Astrocyte (in vitro differentiated cells and primary cell): ENCODE measurements around the gene FRG2. TPM values are rescaled to one million over a fixed set of nuclear protein-coding genes. Genes with fewer than 3 reads are reported as not detected.
A peak's percentile ranks its signal among the peaks of the same experiment; 100 is the strongest.
"Not testable (repeated sequence)": the region's sequence is repeated elsewhere in the genome, so short reads cannot be mapped to it uniquely, and the experiment has no call there.

Experiments used
- DNase-seq: peaks from one replicate; pipeline ENCODE4 v3.0.0-alpha.2; 2010; ENCODE audit warnings: low read depth
- FAIRE-seq: peaks from 2 replicates; lab custom pipeline; 2011; peaks lifted over from hg19 to GRCh38; lab: Jason Lieb, UNC
- H2AFZ ChIP-seq: 2 replicates; pipeline ENCODE4 v1.6.0; 2012; ENCODE audit warnings: low read depth, low read length, inconsistent platforms
- H3K27ac ChIP-seq: 2 replicates; pipeline ENCODE4 v1.5.1; 2011; ENCODE audit warnings: low read depth, low read length, inconsistent platforms
- H3K27me3 ChIP-seq: 2 replicates; pipeline ENCODE4 v1.6.0; 2011; ENCODE audit warnings: low read length, inconsistent platforms; ENCODE audit not compliant: insufficient read depth
- H3K36me3 ChIP-seq: 2 replicates; pipeline ENCODE4 v1.5.1; 2011; ENCODE audit warnings: low read length, inconsistent platforms; ENCODE audit not compliant: insufficient read depth
- H3K4me1 ChIP-seq: 2 replicates; pipeline ENCODE4 v1.5.1; 2011; ENCODE audit warnings: low read length, inconsistent platforms; ENCODE audit not compliant: insufficient read depth
- H3K4me2 ChIP-seq: 2 replicates; pipeline ENCODE4 v1.6.0; 2012; ENCODE audit warnings: low read length, inconsistent platforms
- H3K4me3 ChIP-seq: 2 replicates; pipeline ENCODE4 v1.5.1; 2011; ENCODE audit warnings: low read depth, mild to moderate bottlenecking, low read length, inconsistent platforms; ENCODE audit not compliant: insufficient read depth
- H3K79me2 ChIP-seq: 2 replicates; pipeline ENCODE4 v1.6.0; 2012; ENCODE audit warnings: mild to moderate bottlenecking, low read length, inconsistent platforms; ENCODE audit not compliant: insufficient read depth
- H3K9ac ChIP-seq: 2 replicates; pipeline ENCODE4 v1.6.0; 2012; ENCODE audit warnings: mild to moderate bottlenecking, low read length, inconsistent platforms
- H3K9me3 ChIP-seq: 2 replicates; pipeline ENCODE4 v1.5.1; 2012; ENCODE audit warnings: low read depth, mild to moderate bottlenecking, low read length, inconsistent platforms; ENCODE audit not compliant: insufficient read depth
- H4K20me1 ChIP-seq: 2 replicates; pipeline ENCODE4 v1.6.0; 2012; ENCODE audit warnings: low read length, inconsistent platforms; ENCODE audit not compliant: insufficient read depth
- H3K27ac Mint-ChIP-seq: one replicate; pipeline ENCODE4 v1.8.0; 2021; ENCODE audit warnings: mild to moderate bottlenecking, mixed read lengths; ENCODE audit not compliant: unreplicated experiment
- H3K27me3 Mint-ChIP-seq: one replicate; pipeline ENCODE4 v1.8.0; 2021; ENCODE audit warnings: low read depth, mixed read lengths; ENCODE audit not compliant: unreplicated experiment
- H3K36me3 Mint-ChIP-seq: one replicate; pipeline ENCODE4 v1.8.0; 2021; ENCODE audit warnings: low read depth, mixed read lengths; ENCODE audit not compliant: unreplicated experiment
- H3K4me1 Mint-ChIP-seq: one replicate; pipeline ENCODE4 v1.8.0; 2021; ENCODE audit warnings: low read depth, mixed read lengths; ENCODE audit not compliant: unreplicated experiment
- H3K4me3 Mint-ChIP-seq: one replicate; pipeline ENCODE4 v1.8.0; 2021; ENCODE audit warnings: mild to moderate bottlenecking, moderate library complexity, mixed read lengths; ENCODE audit not compliant: unreplicated experiment
- H3K9me3 Mint-ChIP-seq: one replicate; pipeline ENCODE4 v1.8.0; 2021; ENCODE audit warnings: mild to moderate bottlenecking, mixed read lengths; ENCODE audit not compliant: unreplicated experiment
- total RNA-seq: library from RNA; stranded (reverse); gene quantifications from 2 replicates; pipeline ENCODE4 v1.2.1, GENCODE V29; 2021

The FRG2 gene
- total RNA-seq, 1 donor from 2014 or later, result not detected

GRCh38 chr4:190047627-190048026, 20.6 kb upstream of the FRG2 start:
- not testable (repeated sequence) for H3K27me3 ChIP-seq, H3K9ac ChIP-seq, H3K4me1 Mint-ChIP-seq, H3K9me3 Mint-ChIP-seq, H3K36me3 ChIP-seq, H3K27ac Mint-ChIP-seq, H3K9me3 ChIP-seq, H3K79me2 ChIP-seq, H3K27me3 Mint-ChIP-seq, H3K4me1 ChIP-seq, H3K4me3 ChIP-seq, H4K20me1 ChIP-seq, H3K4me3 Mint-ChIP-seq, H3K36me3 Mint-ChIP-seq, H3K27ac ChIP-seq, FAIRE-seq, H3K4me2 ChIP-seq, H2AFZ ChIP-seq, DNase-seq

GRCh38 chr4:190040873-190041272, 13.8 kb upstream of the FRG2 start:
- not testable (repeated sequence) for FAIRE-seq, H3K4me3 Mint-ChIP-seq
- H3K27me3 Mint-ChIP-seq, result peaks cover 14% of the 10 kb centered on the region

GRCh38 chr4:190037704-190038388, 10.8 kb upstream of the FRG2 start:
- H3K4me1 ChIP-seq, H3K9me3 ChIP-seq, H3K4me2 ChIP-seq, H3K4me1 Mint-ChIP-seq, DNase-seq, H3K36me3 ChIP-seq, H3K9me3 Mint-ChIP-seq, H4K20me1 ChIP-seq, H3K27ac ChIP-seq, H2AFZ ChIP-seq, FAIRE-seq, H3K79me2 ChIP-seq, H3K9ac ChIP-seq, H3K27me3 ChIP-seq, H3K27ac Mint-ChIP-seq, H3K4me3 ChIP-seq, H3K36me3 Mint-ChIP-seq: not testable (repeated sequence)
- Mint-ChIP-seq H3K27me3 (peaks cover 31% of the 10 kb centered on the region), H3K4me3 (peak overlapping the region; percentile 45)

More at GRCh38 chr4:190040873-190041272, 13.8 kb upstream of the FRG2 start:
- H3K4me1 ChIP-seq, H3K27ac ChIP-seq, H3K27me3 ChIP-seq, H3K36me3 Mint-ChIP-seq, H3K9ac ChIP-seq, DNase-seq, H3K4me2 ChIP-seq, H3K4me3 ChIP-seq, H3K9me3 ChIP-seq, H2AFZ ChIP-seq, H3K79me2 ChIP-seq, H3K27ac Mint-ChIP-seq, H4K20me1 ChIP-seq, H3K36me3 ChIP-seq, H3K4me1 Mint-ChIP-seq, H3K9me3 Mint-ChIP-seq: not testable (repeated sequence)

GRCh38 chr4:190031264-190031663, 4.2 kb upstream of the FRG2 start:
- H3K4me3 Mint-ChIP-seq, H3K9me3 Mint-ChIP-seq, H4K20me1 ChIP-seq: not testable (repeated sequence)

More at GRCh38 chr4:190031264-190031663, 4.2 kb upstream of the FRG2 start:
- not testable (repeated sequence) for H3K4me1 Mint-ChIP-seq, H3K27ac ChIP-seq, FAIRE-seq, H3K4me2 ChIP-seq, H3K27me3 ChIP-seq, H3K36me3 Mint-ChIP-seq, DNase-seq, H3K9me3 ChIP-seq, H3K79me2 ChIP-seq, H3K4me3 ChIP-seq, H2AFZ ChIP-seq, H3K27ac Mint-ChIP-seq, H3K9ac ChIP-seq, H3K36me3 ChIP-seq, H3K4me1 ChIP-seq
- H3K27me3 Mint-ChIP-seq, result peaks cover 19% of the 10 kb centered on the region
